ENCODE measurements around the gene TRIO. TPM values are rescaled to one million over a fixed set of nuclear protein-coding genes. Genes with fewer than 3 reads are reported as not detected.

The TRIO gene
- total RNA-seq, 1 donor from 2014 or later, result 148 TPM

DNA sequence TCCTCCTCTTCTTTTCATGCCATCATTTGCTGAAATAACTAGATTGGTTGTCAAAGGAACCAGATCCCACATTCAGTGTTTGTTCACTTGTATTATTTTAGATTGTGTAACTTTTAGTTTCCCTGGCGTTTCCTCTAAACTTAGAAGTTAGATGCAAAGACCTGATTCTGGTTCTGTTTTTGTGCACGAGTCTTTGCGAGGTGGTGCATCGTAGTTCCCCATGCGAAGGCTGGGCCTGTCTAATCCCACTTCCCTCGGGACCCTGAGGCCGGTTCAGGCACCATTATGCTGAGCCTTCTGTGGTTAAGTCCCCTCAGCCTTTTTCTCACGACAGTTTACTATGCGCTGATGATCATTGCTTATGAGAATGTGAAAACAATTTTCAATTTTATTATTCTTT is 219.3 kb downstream of the TRIO start:
- Histone ChIP-seq H3K27me3 (ENCODE audit: low read depth) (no peaks in the 10 kb centered on the region), H3K9me3 (no peaks in the 10 kb centered on the region), H3K27ac (no peak overlapping the region), H3K36me3 (peaks cover 97% of the 10 kb centered on the region), H3K4me1 (peaks cover under 1% of the 10 kb centered on the region), H3K4me3 (no peak overlapping the region)
- no peak for DNase-seq
- TF ChIP-seq, protein P1, sequence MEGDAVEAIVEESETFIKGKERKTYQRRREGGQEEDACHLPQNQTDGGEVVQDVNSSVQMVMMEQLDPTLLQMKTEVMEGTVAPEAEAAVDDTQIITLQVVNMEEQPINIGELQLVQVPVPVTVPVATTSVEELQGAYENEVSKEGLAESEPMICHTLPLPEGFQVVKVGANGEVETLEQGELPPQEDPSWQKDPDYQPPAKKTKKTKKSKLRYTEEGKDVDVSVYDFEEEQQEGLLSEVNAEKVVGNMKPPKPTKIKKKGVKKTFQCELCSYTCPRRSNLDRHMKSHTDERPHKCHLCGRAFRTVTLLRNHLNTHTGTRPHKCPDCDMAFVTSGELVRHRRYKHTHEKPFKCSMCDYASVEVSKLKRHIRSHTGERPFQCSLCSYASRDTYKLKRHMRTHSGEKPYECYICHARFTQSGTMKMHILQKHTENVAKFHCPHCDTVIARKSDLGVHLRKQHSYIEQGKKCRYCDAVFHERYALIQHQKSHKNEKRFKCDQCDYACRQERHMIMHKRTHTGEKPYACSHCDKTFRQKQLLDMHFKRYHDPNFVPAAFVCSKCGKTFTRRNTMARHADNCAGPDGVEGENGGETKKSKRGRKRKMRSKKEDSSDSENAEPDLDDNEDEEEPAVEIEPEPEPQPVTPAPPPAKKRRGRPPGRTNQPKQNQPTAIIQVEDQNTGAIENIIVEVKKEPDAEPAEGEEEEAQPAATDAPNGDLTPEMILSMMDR (IDR thresholded peaks at IDR 0.05), result no peak
- peak in 1 of 2 donors; percentile 60 for ATAC-seq
- intact Hi-C loops (cut with DNase I), result no loop called here

DNA sequence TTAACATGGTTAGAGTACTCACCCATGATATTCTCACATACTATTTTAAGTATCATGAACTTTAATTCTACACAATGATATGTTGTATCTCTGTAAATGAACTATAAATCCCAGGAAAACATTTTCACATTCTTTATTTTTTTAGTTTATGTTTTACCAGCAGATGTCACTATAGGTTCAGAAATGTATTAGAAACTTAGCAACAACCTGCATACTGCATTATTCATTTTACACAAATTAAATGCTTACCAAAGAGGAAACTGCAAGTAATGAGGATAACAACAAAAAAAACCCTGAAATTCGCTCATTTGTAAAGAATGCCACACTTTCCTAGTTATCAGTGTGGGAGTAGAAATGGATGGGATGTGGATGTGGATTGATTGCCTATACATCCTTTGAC is 221.0 kb downstream of the TRIO start:
- Histone ChIP-seq H3K27me3 (ENCODE audit: low read depth) (no peaks in the 10 kb centered on the region), H3K36me3 (peaks cover 99% of the 10 kb centered on the region)
- DNase-seq, result no peak

DNA sequence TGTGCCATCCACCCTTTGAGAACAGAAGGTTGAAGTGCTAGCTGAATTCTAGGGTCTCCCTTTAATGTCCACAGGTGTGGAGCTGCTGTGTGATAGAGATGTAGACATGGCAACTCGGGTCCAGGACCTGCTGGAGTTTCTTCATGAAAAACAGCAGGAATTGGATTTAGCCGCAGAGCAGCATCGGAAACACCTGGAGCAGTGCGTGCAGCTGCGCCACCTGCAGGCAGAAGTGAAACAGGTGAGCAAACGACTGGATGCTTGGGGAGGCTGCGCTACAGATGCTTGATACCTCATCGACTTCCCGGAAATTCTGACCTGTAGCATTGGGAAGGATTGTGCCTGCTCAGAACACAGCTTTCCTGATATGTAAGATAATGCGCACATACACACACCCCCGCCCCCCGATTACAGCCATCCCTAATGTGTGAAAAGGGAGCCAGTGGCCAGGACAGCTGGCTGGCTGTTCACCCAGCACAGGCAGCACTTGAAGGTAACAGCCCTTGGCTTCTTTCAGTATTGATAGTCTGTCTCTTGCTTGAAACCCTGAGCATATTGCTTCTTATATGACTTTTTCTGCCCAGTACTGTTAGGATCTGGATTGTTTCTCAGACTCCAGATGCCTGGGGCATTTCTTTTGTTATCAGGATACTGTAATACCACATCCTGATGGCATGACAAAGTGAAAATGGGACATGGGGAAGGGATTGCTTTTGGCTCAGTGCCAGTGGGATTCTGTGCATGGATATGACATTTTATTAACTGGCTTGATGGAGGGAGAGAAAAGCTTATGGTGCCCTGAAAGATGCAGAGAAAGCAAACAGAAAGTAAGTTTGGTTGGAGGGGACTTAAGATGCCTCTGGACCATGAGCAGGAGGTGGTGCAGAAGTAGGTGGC is 221.7 kb downstream of the TRIO start:
- Histone ChIP-seq H3K9me3 (no peaks in the 10 kb centered on the region), H3K4me1 (no peaks in the 10 kb centered on the region), H3K27ac (no peak overlapping the region), H3K4me3 (no peak overlapping the region), H3K36me3 (peaks cover 99% of the 10 kb centered on the region), H3K27me3 (ENCODE audit: low read depth) (no peaks in the 10 kb centered on the region)
- ATAC-seq, result peak in 1 of 2 donors; percentile 25
- no peak for DNase-seq
- TF ChIP-seq, protein P1 (IDR thresholded peaks at IDR 0.05), result peak; percentile 44
- intact Hi-C loops (cut with DNase I), result no loop called here

More for the DNA sequence above, 221.0 kb downstream of the TRIO start:
- H3K9me3 ChIP-seq, result no peaks in the 10 kb centered on the region
- no peak overlapping the region for H3K27ac ChIP-seq
- intact Hi-C loops (cut with DNase I), result no loop called here
- no peak for ATAC-seq
- H3K4me3 ChIP-seq, result no peak overlapping the region
- no peaks in the 10 kb centered on the region for H3K4me1 ChIP-seq
- TF ChIP-seq, protein P1 (IDR thresholded peaks at IDR 0.05), result no peak

DNA sequence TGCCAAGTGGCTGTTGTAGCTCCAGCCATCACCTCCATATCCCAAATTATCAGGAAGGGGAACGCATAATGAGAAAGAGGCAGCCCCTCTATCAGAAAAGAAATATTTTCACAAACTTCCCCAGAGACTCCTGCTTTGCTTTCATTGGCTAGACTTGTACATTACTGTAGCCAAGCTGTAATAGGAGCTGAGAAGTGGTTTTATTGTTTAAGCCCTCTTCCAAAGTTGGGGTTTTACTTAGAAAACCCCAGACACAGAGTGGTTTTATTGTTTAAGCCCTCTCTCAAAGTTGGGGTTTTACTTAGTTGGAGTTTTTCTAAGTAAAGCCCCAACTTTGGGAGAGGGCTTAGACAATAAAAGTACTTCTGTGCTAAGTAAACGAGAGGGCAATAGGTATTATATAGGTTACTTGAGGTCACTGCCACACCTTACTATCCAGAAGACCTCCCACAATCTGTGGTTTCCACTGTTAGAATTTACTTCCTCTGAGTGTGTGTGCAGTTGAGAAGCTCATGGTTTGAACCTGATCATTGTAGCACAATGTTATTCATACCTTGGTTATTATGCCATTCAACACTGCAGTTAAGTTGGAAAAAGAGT is 222.8 kb downstream of the TRIO start:
- Histone ChIP-seq H3K27ac (no peak overlapping the region), H3K36me3 (peaks cover 99% of the 10 kb centered on the region), H3K9me3 (no peaks in the 10 kb centered on the region), H3K4me3 (no peak overlapping the region), H3K4me1 (no peaks in the 10 kb centered on the region), H3K27me3 (ENCODE audit: low read depth) (no peaks in the 10 kb centered on the region)
- TF ChIP-seq, protein P1 (IDR thresholded peaks at IDR 0.05), result no peak
- intact Hi-C loops (cut with DNase I), result no loop called here
- DNase-seq (no peak), ATAC-seq (peak in 1 of 2 donors; percentile 40)

DNA sequence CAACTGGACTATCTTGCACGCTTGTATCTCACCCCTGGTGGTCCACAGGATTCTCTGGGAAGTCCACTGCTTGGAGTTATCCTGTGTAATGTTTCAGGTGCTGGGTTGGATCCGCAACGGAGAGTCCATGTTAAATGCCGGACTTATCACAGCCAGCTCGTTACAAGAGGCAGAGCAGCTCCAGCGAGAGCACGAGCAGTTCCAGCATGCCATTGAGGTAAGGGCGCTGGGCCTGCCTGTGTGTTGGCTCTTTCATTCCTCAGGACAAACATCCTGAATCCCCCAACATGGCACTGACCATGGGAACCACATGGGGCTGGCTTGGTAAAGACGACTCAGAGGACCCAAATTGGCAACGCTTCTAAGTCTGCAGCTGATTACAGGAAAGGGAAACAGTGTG is 223.6 kb downstream of the TRIO start:
- no peak for ATAC-seq
- Histone ChIP-seq H3K27ac (no peak overlapping the region), H3K9me3 (no peaks in the 10 kb centered on the region), H3K4me1 (no peaks in the 10 kb centered on the region), H3K27me3 (ENCODE audit: low read depth) (no peaks in the 10 kb centered on the region), H3K4me3 (no peak overlapping the region), H3K36me3 (peaks cover 99% of the 10 kb centered on the region)
- intact Hi-C loops (cut with DNase I), result no loop called here
- no peak for DNase-seq
- TF ChIP-seq, protein P1 (IDR thresholded peaks at IDR 0.05), result no peak
